CD4-positive, alpha-beta T cell treated with Interleukin-4 for 4 hours (primary cell): ENCODE measurements around the gene RITA1.

ENCODE experiments used
- DNase-seq: peaks from one replicate; pipeline ENCODE4 v3.0.0-alpha.2; 2020

The RITA1 gene

DNA sequence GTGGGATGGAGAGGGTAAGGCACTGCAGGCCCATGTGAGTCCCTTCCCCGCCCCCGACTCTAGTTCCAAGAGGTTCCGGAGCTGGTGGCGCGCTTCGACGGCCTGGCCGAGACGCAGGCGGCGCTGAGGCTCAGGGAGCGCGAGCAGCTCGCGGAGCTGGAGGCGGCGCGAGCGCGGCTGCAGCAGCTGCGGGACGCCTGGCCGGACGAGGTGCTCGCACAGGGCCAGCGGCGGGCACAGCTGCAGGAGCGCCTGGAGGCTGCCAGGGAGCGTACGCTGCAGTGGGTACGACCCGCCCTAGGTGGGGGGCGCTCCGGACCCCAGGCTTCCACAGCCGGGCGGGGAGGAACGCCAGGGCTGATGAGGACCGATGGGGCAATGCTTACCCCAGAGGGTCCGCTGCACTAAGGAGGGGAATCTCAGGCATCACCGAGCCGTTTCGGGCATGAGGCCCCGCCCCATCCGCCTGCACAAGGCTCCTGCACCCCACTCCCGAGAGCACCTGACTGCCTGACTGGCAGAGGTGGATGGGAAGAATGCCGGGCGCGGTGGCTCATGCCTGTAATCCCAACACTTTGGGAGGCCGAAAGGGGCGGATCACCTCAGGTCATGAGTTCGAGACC, 31.1 kb upstream of the RITA1 start:
- no peak for DNase-seq

- no peak for DNase-seq
Measured at GRCh38 chr12:113155060-113155459, 30.5 kb upstream of the RITA1 start.

GRCh38 chr12:113155646-113156045, 29.9 kb upstream of the RITA1 start:
- DNase-seq: no peak

DNA sequence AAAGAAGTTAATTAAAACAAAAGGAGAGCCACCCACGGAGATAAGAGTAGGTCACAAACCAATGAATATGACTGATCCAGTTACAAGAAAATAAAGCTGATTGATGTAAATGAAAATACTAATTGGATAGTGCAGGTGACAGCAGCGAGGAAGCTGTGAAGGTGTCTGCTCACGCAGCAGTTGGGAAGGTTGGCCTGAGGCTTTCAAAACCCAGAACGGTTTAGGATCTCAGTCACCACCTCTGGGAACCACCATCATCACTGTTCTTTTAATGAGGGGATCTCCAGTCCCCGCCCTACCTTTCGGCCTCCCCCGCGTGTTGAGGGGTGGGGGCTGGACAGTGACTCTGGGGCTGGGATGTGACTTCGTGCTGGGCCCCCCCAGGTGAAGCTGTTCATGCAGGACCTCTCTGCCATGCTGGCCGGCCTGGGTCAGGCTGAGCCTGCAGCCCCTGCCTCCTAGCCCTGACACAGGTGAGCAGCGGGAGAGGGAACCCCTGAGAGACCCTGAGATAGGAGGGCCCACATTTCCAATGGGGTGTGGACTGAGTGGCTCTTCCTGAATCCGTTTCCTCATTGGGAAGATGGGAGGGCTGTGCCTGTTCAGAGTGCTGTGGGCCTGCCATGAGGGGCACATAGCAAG, 28.2 kb upstream of the RITA1 start:
- DNase-seq: no peak

GRCh38 chr12:113158439-113159203, 26.9 kb upstream of the RITA1 start:
- no peak for DNase-seq

GRCh38 chr12:113159937-113160336, 25.6 kb upstream of the RITA1 start:
- DNase-seq: no peak

DNA sequence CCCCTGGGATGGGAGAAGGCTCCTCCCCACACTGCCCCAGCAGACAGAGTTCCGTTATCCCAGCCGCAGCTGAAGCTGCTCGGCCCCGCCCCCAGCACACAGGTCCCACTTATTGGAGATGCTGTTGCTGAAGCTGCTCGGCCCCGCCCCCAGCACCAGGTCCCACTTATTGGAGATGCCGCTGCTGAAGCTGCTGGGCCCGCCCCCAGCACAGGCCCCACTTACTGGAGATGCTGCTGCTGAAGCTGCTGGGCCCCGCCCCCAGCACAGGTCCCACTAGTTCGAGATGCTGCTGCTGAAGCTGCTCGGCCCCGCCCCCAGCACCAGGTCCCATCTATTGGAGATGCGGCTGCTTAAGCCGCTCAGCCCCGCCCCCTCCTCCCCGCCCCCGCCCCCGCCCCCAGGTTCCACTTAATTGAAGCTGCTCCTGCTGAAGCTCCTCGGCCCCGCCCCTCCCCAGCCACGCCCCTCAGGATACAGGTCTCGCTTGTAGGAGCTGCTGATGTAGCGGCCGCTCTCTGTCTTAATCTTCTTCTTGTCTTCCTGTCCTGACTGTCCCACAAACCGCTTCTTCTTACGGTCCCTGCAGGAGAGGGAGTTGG, 24.0 kb upstream of the RITA1 start:
- DNase-seq: no peak

DNA sequence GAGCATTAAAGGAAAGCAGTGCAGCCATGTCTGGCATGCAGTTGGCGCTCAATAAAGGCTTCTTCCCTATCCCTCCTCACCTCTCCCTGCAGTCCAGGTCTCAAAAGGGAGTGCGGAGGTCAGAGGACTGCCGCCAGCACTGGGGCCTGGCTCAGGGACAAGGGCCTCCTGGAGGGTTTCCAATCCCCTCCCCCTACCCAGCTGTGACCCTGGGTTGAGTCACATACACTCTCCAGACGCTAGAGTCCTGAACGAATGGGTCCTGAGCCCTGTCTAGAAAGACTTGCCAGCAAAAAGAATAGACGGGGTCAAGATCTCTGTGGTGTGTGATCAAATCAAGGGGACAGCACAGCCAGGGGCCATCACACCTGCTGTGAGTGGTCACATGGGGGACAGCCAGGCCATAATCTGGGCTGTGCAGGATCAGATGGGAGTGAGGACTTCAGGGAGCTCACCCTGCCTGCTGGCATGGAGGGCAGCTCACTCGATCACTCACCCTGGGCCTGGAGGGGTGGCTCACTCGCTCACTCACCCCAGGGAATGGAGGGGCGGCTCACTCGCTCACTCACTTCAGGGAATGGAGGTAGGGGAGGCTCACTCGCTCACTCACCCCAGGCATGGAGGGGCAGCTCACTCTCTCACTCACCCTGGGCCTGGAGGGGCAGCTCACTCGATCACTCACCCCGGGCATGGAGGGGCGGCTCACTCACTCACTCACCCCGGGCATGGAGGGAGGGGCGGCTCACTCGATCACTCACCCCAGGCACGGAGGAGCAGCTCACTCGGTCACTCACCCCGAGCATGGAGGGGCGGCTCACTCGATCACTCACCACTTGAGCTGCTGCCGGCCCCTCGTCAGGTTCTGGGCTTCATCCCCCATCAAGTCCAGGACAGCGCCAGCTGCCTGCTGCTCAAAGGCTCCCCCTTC, 23.2 kb upstream of the RITA1 start:
- no peak for DNase-seq

DNA sequence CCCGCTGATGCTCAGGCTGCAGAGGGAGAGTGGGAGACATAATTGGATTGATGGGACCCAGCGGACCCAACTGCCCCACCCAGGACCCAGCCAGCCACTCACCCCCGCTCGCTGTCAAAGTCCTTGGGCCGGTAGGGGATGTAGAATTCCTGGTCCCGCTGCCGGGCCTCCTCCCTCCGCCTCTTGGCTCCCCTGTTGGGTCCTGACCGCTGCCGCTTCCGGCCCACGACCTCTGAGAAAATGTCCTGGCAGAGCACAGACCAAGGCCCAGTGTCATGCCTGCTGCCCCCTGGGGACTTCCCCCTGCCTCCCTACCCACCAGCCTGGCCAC, 22.5 kb upstream of the RITA1 start:
- DNase-seq: no peak

DNA sequence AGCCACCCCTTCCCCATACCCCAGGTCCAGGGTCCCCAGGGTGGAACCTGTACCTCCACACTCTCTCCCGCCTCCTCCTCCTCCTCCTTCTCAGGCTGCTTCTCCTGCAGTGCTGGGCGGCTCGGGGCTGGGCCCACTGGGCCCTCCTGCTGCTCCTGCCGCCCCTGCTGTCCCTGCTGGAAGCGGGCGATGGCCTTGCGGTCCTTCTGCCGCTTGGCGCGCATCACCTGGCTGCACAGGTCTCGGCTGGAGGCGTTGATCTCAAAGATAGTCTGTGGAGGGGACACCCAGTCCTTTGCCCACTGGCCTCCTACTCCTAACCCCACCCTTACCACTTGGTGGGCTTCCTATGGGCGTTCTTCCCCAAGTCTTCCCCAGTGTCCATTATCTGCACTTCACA, 21.5 kb upstream of the RITA1 start:
- no peak for DNase-seq

- no peak for DNase-seq
Measured at GRCh38 chr12:113165521-113166450, 19.7 kb upstream of the RITA1 start.

GRCh38 chr12:113167868-113168267, 17.7 kb upstream of the RITA1 start:
- DNase-seq: no peak

DNA sequence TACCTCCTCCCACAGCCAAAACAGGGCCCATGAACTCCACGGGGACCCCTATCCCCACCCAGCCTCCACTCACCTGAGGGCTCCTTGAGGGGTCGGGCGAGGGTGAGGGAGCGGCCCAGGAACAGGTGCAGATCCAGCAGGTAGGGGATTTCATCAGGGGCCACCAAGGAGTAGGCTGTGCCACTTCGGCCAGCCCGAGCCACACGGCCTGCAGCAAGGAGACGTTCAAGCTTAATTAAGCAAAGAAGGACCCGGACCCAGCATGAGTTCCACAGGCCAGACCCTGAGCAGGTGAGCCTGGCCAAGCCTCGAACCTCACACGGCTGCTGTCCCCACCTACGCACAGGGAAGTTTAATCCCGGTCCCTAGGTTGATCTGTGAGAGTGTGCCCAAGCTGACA, 15.8 kb upstream of the RITA1 start:
- no peak for DNase-seq

DNA sequence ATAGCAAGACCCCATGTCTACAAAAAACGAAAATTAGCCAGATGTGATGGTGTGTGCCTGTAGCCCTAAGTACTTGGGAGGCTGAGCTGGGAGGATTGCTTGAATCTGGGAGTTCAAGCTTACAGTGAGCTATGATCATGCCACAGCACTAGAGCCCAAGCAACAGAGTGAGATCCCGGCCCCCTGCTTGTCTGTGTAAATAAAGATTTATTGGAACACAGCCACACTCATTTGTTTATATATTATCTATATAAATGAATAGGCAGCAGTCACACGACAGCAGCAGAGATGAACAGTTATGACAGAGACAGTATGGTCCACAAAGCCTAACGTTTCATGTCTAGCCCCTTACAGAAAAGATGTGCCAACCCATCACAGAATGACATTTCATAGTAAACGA, 15.1 kb upstream of the RITA1 start:
- DNase-seq: no peak

- no peak for DNase-seq
Measured at GRCh38 chr12:113170926-113171325, 14.6 kb upstream of the RITA1 start.

DNA sequence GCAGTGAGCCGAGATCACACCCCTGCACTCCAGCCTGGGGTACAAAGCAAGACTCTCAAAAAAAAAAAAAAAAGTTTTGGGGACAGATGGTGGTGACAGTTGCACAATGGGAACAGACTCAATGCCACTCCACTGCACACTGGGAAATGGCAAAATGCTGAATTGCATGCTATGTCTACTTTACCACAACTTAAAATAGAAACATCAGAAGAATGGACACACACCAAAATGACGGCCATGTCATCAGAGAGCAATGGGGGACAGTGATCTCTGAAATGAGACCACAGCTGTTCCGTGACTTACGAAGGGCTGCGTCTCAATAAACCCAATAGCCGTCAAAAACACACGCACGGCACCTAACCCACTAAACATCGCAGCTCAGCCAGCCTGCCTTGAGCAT, 14.0 kb upstream of the RITA1 start:
- no peak for DNase-seq

GRCh38 chr12:113172185-113172584, 13.3 kb upstream of the RITA1 start:
- DNase-seq: no peak

- no peak for DNase-seq
Measured at GRCh38 chr12:113173081-113173698, 12.3 kb upstream of the RITA1 start.

GRCh38 chr12:113174461-113175384, 10.8 kb upstream of the RITA1 start:
- peak; percentile 65 for DNase-seq

DNA sequence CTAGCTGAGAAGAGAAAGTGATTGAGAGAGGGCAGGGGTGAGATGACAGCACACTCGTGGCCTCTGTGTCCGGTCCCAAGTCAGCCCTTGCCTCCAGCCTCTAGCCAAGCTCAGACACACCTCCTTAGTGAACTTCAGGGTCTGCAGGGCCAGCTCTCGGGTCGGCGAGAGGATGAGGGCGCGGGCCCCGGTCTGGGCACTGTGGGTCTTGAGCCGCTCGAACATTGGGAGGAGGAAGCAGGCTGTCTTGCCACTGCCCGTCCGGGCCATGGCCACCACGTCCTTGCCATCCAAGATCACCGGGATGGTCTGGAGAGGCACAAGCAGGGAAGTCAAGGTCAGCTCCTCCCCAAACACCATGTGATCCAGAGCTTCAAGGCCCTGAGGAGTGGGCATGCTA, 6.5 kb upstream of the RITA1 start:
- no peak for DNase-seq
